Thymus (tissue), 11 donors: Measurements from ENCODE around the gene SERBP1. TPM values are rescaled to one million over a fixed set of nuclear protein-coding genes. Genes with fewer than 3 reads are reported as not detected.

Source experiments
- DNase-seq, 9 donors: peaks; one replicate each; pipeline ENCODE4 v3.0.0-alpha.2; 2013; ENCODE audit warnings: low spot score in 9 of 9, low read depth in 6 of 9, missing footprints in 1 of 9
- H3K27ac ChIP-seq, 2 donors: one replicate each; pipeline ENCODE4 v1.5.1; 2013; ENCODE audit warnings: control low read depth in 1 of 2, low read depth in 1 of 2, low read length in 1 of 2, mild to moderate bottlenecking in 1 of 2, moderate library complexity in 1 of 2
- H3K27me3 ChIP-seq, 2 donors: one replicate each; pipeline ENCODE4 v1.5.1; 2013; ENCODE audit warnings: low read length in 1 of 2; ENCODE audit not compliant: control insufficient read depth in 2 of 2, insufficient read depth in 1 of 2
- H3K36me3 ChIP-seq, 2 donors: one replicate each; pipeline ENCODE4 v1.5.1; 2013; ENCODE audit warnings: low read length in 1 of 2, mild to moderate bottlenecking in 1 of 2, moderate library complexity in 1 of 2; ENCODE audit not compliant: control insufficient read depth in 2 of 2, insufficient read depth in 2 of 2
- H3K4me1 ChIP-seq, 2 donors: one replicate each; pipeline ENCODE4 v1.5.1; 2013; ENCODE audit warnings: low read length in 2 of 2; ENCODE audit not compliant: control insufficient read depth in 2 of 2, insufficient read depth in 2 of 2
- H3K4me3 ChIP-seq, 2 donors: one replicate each; pipeline ENCODE4 v1.5.1; 2013; ENCODE audit warnings: low read length in 2 of 2, control low read depth in 1 of 2, mild to moderate bottlenecking in 1 of 2
- H3K9me3 ChIP-seq, 2 donors: one replicate each; pipeline ENCODE4 v1.5.1; 2013; ENCODE audit warnings: low read length in 1 of 2, mild to moderate bottlenecking in 1 of 2; ENCODE audit not compliant: control insufficient read depth in 2 of 2, insufficient read depth in 1 of 2
- WGBS: extraction: QIAGEN DNeasy Blood & Tissue Kit; methylation state at CpG from one replicate; pipeline ENCODE4 v1.1.7; 2013; 5-methylcytosine and 5-hydroxymethylcytosine counted together
- polyA plus RNA-seq: library from polyadenylated mRNA; stranded (reverse); fragments of 200-250 nt; gene quantifications from one replicate; pipeline ENCODE4 v1.2.3, GENCODE V29; 2013
- total RNA-seq: library from RNA; stranded (reverse); fragments of 120-200 nt; gene quantifications from one replicate; pipeline ENCODE4 v1.2.4, GENCODE V29; 2013
- donor health status: healthy.

Gene SERBP1
- total and polyA plus RNA-seq, 2 donors = 132 to 246 TPM

- peaks cover 0 to 13% of the 10 kb centered on the region in 2 donors for H3K4me1 ChIP-seq
- DNase-seq = no peak
- no peaks in the 10 kb centered on the region for H3K9me3 ChIP-seq
- WGBS = 96% methylated on average over 3 of the region's 3 CpGs
- no peak overlapping the region for H3K27ac ChIP-seq
- H3K27me3 ChIP-seq = no peaks in the 10 kb centered on the region
- H3K4me3 ChIP-seq = no peak overlapping the region
- peaks cover 3 to 7% of the 10 kb centered on the region in 2 donors for H3K36me3 ChIP-seq
Measured at GRCh38 chr1:67390041-67390887, 39.9 kb downstream of the SERBP1 start.

- H3K36me3 ChIP-seq = peaks cover 0 to 2% of the 10 kb centered on the region in 2 donors
- H3K27ac ChIP-seq = no peak overlapping the region
- H3K4me3 ChIP-seq = no peak overlapping the region
- H3K9me3 ChIP-seq = peaks cover 0 to 8% of the 10 kb centered on the region in 2 donors
- H3K27me3 ChIP-seq = no peaks in the 10 kb centered on the region
- WGBS = 92% methylated on average over 2 of the region's 2 CpGs
- no peak for DNase-seq
- H3K4me1 ChIP-seq = no peaks in the 10 kb centered on the region
Measured at GRCh38 chr1:67383999-67384638, 46.1 kb downstream of the SERBP1 start.

- Histone ChIP-seq H3K27ac (no peak overlapping the region), H3K4me1 (no peaks in the 10 kb centered on the region), H3K9me3 (peaks cover 0 to 8% of the 10 kb centered on the region in 2 donors), H3K27me3 (no peaks in the 10 kb centered on the region), H3K36me3 (peaks cover 0 to 2% of the 10 kb centered on the region in 2 donors), H3K4me3 (no peak overlapping the region)
- no peak for DNase-seq
- 97% methylated on average over 1 of the region's 1 CpG for WGBS
Measured at GRCh38 chr1:67382292-67382691, 47.9 kb downstream of the SERBP1 start.

GRCh38 chr1:67381154-67381553 is 49.0 kb downstream of the SERBP1 start:
- Histone ChIP-seq H3K36me3 (peaks cover 0 to 2% of the 10 kb centered on the region in 2 donors), H3K27me3 (no peaks in the 10 kb centered on the region), H3K9me3 (peaks cover 0 to 8% of the 10 kb centered on the region in 2 donors), H3K4me1 (no peaks in the 10 kb centered on the region), H3K27ac (no peak overlapping the region), H3K4me3 (no peak overlapping the region)
- WGBS = 96% methylated on average over 4 of the region's 4 CpGs
- DNase-seq = no peak

GRCh38 chr1:67377253-67377652 is 52.9 kb downstream of the SERBP1 start:
- 93% methylated on average over 1 of the region's 1 CpG for WGBS
- H3K9me3 ChIP-seq = no peaks in the 10 kb centered on the region
- no peaks in the 10 kb centered on the region for H3K36me3 ChIP-seq
- no peaks in the 10 kb centered on the region for H3K27me3 ChIP-seq
- no peak overlapping the region for H3K27ac ChIP-seq
- no peak for DNase-seq
- no peak overlapping the region for H3K4me3 ChIP-seq
- no peaks in the 10 kb centered on the region for H3K4me1 ChIP-seq

- Histone ChIP-seq H3K27ac (no peak overlapping the region), H3K36me3 (no peaks in the 10 kb centered on the region), H3K4me1 (no peaks in the 10 kb centered on the region), H3K27me3 (no peaks in the 10 kb centered on the region), H3K4me3 (no peak overlapping the region), H3K9me3 (no peaks in the 10 kb centered on the region)
- WGBS = 73% methylated on average over 3 of the region's 3 CpGs
- DNase-seq = no peak
Measured at GRCh38 chr1:67376381-67376780, 53.8 kb downstream of the SERBP1 start.

GRCh38 chr1:67372898-67373297 is 57.3 kb downstream of the SERBP1 start:
- H3K27ac ChIP-seq = no peak overlapping the region
- H3K27me3 ChIP-seq = no peaks in the 10 kb centered on the region
- no peaks in the 10 kb centered on the region for H3K4me1 ChIP-seq
- no peaks in the 10 kb centered on the region for H3K36me3 ChIP-seq
- H3K9me3 ChIP-seq = no peaks in the 10 kb centered on the region
- no peak overlapping the region for H3K4me3 ChIP-seq
- no peak for DNase-seq

GRCh38 chr1:67372136-67372535 is 58.1 kb downstream of the SERBP1 start:
- no peaks in the 10 kb centered on the region for H3K27me3 ChIP-seq
- H3K36me3 ChIP-seq = no peaks in the 10 kb centered on the region
- H3K4me3 ChIP-seq = no peak overlapping the region
- 91% methylated on average over 3 of the region's 3 CpGs for WGBS
- no peaks in the 10 kb centered on the region for H3K9me3 ChIP-seq
- no peaks in the 10 kb centered on the region for H3K4me1 ChIP-seq
- no peak for DNase-seq
- no peak overlapping the region for H3K27ac ChIP-seq

- no peaks in the 10 kb centered on the region for H3K36me3 ChIP-seq
- no peaks in the 10 kb centered on the region for H3K27me3 ChIP-seq
- no peak overlapping the region for H3K27ac ChIP-seq
- H3K4me1 ChIP-seq = no peaks in the 10 kb centered on the region
- no peaks in the 10 kb centered on the region for H3K9me3 ChIP-seq
- no peak for DNase-seq
- no peak overlapping the region for H3K4me3 ChIP-seq
- 81% methylated on average over 5 of the region's 5 CpGs for WGBS
Measured at GRCh38 chr1:67371681-67372080, 58.5 kb downstream of the SERBP1 start.
